ENCODE measurements around the gene SEMA4D.

The SEMA4D gene

DNA sequence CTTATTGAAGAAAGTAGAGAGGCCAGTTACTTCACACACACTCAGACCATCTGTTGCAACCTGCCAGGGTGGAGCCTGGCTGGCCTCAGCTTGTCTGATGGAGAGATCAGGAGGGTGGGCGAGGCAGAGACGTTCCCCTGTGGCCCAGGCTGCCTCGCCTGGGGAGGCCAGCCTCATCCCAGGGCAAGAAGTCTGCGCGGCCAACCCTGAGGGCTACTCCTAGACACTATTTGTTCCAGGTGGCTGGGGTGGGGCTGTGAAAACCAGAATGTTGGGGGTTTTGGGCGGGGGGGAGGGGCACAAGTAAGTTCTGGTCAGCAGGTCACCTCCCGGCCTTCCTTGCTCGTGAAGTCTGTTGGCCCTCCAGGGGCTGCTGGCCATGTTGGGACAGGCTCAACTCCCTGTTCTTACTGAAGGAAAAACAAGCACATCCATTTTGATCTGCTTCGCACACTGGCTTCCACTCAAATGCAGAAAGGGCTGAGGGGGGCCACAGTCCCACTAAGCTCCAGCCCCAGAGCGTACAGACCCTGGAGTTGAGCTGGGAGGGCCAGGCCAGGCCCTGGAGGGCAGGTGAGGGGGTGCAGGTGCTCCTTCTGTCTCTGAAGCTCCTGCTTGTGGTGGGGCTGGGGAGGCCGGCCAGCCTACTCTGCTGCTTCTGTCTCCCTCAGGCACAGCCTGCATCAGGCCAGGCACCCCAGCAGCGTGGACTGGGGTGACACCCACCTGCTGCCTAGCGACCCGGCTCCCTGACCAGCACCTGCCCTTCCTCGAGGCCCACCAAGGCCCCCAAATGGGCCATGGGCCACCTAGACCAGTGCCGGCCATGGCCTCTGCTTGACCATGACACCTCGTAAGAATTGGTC, 133.0 kb downstream of the SEMA4D start:
- no peak for DNase-seq

DNA sequence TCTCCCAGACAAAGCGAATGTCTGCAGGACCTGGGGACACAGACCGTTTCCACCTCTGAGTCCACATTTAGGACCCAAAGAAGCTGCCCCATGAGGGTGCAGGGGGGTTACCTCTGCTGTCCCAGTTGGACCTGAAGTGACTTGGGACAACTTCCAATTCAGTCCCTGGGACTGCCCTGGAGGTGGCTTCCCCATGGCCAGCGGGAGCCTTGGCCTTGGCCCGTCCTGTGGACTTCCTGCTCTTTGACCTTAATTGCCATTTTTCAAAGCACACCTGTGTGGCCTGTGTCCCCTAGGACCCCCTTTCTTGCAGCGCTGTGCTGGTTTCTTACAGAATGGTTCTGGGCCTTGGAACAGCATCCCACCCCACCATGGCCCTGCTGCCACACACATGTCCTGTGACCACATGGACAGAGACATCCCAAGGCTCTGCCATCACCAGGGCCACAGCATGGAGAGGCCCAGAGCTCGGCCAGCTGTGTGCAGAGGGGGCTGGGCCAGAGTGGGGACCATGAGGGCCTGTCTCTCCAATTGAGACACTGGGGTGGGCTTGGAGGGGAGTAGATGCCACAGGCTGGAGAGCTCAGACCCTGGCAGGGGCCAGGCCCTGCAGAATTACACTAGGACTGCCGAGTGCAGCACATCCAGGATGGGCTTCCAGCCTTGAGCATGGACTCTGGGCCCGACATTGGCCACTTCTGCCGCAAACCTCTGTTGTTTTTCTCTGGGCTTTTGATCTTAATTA, 133.8 kb downstream of the SEMA4D start:
- no peak for DNase-seq

DNA sequence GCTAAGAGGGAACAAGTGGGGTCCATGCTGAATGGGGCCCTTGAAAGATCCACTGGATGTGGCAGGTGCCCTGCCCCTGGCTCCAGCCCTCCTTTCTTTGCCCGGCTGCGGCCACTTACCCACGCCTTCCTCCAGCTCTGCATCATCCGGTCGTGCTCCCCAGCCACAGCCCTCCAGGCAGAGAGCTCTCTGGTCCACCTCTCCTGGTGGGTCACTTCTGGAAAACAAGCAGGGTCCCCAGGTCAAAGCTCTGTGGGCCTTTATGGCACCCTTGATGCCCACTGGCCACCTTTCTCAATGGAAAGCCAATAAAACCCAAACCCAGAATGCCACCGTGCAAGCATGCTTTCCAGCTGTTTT, 134.6 kb downstream of the SEMA4D start:
- no peak for DNase-seq

DNA sequence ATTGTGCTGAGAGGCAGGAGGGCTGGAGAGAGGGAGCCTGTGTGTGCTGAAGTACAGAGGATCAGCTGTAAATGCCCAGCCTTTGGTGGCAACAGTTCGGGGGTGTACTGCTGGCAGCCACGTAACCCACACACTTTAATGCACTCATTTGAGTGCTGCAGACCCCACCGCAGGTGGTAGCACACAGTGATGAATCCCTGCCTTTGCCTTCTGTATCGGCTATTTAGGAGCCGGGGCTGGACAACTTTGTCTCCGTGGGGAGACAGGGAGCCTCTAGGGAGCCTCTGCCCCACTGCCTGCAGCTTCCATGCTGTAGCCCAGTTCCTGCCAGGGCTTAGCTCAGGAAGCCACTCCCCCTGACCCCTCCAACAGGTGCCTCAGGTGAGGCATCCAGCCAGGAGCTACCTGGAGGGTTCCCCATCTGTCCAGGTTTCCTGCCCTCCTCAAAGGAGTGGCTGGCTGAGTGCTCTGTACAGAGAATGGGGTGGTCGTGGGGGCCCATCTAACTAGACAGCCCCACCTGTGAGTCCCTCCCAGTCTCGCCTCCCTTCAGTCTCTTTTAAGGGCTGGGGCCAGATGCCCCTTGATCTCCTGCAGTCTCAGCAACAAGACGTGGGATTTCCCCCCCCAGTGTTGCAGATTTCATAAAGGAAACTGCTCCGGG, 135.1 kb downstream of the SEMA4D start:
- no peak for DNase-seq

DNA sequence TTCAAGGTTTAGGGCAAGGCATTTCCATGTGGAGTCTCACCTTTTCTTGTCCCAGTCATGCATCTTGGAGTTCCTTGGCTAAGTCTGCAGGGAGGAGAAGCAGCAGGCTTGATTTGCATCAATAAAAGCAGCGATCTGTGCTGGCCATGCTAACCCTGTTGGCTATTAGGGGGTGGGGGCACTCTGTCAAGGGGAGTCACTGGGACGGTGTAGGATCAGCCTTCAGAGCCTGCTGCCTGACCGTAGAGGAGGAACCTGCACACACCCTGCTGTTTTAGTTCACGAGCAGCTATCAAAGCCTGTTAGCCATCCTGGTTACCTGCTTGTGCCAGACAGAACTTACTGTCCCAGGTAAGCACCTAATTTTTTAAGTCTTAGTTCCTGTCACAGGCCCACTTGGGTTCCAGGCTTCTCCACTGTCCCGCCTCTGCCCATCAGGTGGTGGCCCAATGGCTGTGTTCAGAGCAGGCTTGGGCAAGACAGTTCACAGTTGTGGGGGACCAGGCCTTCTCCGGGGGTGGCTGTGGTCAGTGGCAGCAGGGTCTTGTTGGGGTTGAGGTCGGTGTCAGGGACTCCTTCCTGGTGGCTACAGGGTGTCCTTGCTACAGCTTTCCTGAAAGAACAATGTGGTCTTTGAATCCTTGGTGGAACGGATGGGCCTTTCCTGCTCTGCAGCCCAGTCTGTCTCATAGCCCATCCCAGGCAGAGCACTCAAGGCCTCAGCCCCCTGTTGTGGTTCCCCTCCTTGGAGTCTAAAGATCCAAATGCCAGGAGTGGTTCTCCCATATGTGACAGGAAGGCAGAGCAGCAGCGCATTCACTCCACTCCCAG, 135.9 kb downstream of the SEMA4D start:
- DNase-seq = no peak

DNA sequence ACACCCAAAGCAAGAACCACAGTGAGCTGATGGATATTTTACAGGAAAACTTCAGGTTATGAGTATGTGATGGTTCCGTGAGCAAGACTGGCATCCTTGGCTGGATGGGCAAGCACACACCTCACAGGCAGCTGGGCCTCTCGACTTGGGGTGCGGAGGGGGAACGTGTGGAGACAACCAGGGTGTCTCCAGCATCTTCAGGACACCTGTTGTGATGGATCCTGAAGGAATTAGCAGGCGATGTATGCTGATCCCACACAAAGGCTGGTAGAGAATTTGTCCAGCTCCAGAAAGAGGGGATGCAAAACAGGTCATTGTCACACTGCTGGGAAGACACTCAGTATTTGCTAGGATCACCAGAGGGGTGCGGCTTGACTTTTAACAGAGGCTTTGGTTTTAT, 136.9 kb downstream of the SEMA4D start:
- no peak for DNase-seq

DNA sequence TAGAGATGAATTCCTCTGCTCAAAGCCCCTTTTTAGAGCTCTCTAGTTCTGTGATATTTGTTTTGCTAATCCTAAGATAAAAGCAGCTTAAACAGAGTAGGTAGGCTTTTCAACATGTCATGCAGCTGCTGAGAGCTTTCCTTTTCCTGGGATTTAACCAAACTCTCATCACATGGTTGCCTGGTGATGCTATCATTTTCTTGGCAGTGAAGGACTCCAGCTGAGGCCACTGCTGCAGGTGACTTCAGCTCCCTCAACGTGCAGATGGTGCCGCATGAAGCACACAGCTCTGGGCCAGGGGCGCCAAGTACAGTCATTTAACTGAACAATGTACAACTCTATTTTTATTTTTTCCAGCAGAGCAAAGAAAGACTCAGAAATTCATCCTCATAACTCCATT, 137.4 kb downstream of the SEMA4D start:
- no peak for DNase-seq

DNA sequence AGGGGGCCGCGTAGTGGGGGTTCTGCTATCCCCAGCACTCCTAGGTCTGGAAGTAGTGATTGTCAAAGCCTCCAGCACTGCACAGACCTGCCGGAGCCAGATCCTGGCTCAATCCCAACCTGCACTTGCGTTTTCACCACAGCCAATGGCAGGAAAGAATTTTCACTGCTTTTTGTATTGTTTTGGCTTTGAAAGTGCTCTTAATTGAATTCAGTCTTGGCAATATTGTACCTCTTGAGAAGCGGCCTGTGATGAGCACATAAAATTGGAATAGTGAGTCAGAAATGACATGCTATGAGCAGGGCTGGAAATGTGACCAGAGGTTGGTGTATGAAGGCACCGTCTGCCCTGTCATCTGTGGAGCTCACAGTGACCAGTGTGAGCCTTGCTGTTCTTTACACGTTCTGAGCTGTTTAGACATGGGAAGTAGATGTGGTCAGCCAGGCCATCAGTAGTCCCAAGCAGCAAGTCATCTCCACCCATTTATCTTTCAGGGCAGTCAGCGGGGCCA, 138.1 kb downstream of the SEMA4D start:
- DNase-seq = no peak

DNA sequence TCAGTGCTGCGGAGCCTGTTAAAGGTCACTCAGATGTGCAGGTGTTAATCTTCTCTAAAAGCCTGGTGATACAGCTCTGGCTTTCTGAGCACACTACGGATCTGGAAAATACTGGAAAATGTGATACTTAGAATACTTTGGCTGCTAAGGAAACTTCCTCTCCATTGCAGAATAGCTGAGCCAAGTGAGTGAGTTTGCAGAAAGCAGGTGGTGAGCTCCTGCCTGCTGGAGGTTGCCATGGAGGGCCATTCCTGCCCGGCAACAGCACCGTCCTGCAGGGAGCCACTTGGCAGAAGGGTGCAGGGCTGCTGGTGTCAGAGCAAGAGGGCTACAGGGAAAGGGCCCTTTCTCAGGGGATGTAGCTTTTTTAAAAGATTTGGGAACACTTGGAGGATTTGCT, 138.9 kb downstream of the SEMA4D start:
- DNase-seq = no peak

DNA sequence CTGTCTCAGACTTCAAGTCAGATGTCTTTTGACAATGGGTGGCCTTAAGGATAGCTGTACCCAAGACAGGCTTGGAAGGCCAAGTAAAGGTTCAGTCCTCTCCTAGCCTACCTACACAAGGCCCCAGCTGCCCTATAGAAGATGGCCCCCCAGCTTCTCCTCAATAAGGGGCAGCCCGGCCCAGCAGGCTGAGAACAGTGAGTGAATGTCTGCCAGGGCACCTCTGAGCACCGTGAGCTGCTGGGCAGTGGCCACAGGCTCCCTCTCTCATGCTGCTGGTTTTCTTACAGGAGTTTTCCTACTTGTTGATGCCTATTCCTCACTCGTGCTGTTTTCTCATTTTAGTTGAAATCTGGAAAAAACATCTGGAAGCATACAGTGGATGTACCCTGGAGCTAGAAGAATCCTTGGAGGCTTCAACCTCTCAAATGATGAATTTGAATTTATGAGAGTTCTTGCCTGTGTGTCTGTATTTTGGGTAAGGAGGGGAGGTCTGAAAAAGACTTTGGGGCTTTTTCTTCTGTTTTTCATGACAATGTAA, 139.5 kb downstream of the SEMA4D start:
- no peak for DNase-seq

DNA sequence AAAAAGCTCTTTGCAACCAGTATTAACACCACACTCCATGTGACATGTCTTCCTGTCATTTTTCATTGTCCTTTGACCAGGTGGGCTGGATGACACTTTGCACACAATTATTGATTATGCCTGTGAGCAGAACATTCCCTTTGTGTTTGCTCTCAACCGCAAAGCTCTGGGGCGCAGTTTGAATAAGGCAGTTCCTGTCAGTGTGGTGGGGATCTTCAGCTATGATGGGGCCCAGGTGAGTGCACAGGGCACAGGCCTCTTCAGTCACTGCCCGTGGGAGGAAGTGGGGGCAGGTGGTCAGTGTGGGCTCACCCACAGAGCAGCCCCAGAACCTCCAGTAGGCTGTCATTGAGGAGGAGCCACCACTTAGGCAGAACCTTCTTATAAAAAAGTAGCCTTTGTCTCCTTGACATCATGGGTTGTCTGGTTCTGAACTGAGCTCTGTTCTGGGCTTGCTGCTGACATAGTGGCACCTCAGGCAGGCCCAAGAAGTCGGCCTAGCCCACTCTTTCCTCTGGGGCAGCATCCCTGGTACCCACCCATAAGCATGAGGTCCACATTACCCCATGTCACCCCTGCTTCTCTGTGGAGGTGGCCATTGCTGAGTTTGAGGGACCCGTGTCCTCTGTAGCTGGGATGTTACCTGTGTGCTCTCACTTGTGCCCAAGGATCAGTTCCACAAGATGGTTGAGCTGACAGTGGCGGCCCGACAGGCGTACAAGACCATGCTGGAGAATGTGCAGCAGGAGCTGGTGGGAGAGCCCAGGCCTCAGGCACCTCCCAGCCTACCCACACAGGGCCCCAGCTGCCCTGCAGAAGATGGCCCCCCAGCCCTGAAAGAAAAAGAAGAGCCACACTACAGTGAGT, 140.3 kb downstream of the SEMA4D start:
- no peak for DNase-seq

DNA sequence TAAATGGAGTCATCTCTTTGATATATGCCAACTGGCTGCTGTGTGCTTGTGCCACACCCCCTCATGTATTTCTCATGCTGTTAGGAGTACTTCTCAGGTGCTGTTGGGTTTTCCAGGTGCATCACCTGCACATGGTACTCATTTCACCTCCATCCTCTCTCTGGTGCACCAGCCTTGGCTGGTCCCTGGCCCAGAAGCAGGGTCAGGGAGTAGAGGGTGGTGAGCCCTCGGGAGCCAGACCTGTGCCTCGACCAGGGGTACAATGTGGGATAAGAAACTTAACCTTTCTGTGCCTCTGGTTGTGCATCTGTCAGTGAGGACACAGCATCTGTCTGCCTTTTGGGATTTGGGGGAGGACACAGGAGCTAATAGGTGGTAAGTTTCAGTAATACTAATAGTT, 141.1 kb downstream of the SEMA4D start:
- no peak for DNase-seq

DNA sequence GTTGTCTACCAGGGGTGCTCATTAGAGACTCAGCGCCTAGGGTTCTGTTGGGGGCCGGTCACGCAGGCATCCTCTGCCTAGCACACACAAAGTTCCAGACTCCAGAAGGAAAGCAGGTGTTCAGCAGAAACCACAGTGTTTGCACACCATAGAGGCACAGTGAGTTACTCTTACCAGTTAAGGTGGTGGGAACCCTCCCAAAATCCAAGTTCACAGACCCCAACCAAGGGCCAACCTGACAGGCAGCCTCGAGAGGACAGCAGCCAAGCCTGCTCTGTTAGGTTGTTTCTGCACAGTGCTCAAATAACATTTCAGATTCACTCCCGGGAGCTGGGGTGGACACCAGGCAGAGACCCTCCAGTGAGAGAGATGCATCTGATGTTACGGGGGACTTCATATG, 143.4 kb downstream of the SEMA4D start:
- no peak for DNase-seq

DNA sequence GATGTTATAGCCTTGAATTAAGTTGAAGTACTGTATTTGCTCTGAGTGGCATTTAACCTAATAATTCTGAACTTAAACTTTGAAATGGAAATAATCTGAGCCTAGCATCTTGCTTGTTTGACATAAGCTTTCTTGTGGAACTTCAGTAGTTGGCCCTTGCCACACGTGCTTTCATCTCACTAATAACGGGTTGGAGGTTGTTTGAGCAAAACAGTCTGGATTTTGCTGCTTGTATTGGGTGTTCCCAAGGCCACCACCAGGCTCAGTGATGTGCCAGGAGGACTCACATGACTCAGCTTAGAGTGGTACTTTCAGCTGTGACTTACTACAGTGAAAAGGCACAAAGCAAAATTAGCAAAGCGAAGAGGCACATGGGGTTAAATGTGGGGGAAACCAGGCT, 143.9 kb downstream of the SEMA4D start:
- DNase-seq = no peak

DNA sequence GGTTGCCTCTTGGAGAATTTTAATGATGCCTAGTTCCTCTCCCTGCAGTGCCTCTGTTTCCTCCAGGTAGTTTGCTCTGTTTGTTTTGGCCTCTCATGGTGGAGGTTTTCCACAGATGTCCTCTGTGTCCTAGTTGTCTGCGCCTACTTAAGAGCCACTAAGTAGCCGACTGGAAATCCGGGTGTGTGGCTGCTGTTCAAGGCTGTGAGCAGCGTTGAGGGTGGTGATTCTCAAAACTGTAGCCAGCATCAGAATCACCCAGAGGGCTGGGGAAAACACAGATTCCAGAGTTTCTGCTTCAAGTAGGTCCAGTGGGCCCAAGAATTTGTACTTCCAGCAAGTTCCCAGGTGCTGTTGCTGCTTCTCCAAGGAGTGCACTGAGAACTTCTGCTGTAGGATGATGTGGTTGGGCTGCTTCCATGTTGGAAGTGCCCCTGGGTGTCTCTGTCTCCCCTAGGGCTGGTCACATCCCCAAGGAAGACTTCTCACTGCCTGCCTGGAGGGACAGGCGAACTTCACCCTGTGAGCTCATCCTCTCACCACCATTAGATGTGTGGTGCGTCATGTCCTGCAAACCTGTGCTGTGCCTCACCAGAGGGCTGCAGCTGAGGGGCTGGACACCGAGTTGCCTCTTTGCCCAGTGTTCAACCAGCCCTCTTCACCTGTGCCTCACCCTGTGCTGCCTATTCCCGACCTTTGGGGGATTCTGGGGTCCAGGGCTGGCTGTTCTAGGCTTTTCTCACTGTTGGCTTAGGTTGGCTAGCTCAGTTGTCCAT, 144.9 kb downstream of the SEMA4D start:
- no peak for DNase-seq

DNA sequence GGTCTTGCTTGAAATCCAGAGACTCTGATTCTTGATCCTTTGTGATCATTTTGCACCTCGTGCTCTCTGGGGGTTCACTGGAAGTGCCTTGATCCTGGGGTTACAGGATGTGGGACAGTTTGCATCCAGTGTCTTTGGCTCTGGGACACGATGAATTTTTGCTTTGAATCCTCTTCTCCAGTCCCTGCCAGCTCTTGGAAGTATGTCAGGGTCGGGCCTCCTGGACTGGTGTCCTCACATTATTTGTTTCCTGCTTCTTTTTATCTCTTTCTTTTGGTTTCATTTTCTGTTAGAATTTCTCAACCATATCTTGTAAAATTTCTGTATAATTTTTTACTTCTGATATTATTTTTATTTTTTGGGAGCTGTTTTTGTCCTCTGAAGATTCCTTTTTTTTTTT, 145.5 kb downstream of the SEMA4D start:
- DNase-seq = no peak

DNA sequence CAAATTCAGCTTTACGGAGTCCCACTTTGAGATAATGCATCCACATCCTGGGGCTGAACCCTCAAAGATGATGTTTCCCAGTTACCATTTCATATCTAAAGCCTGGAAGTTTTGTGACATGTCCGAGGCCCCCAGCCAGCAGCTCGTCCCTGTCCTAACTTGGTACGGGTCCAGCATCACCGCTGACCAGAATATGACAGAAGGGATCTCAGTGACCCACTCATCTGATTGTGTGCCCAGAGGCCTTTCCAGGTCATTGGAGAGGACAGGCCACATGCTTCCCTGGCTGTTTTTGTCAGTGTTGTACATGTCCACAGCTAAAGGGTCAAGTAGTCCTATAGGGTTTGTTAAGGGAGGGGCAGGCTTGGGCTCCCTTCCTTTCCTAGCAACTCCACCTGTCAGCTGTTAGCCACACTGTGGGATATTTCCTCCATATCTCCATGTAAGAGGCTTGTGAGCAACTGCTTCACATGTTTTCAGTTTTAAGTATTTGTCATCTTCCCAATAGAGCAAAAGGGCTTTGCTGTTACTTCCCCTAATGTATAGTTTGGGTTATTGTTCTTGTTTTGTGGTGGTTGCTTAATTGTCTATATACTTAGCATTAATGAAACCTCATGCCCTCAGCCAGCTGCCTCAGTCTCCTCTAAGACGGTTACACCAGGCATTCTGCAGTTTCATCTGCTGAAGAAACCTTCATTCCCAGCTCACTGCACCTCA, 146.2 kb downstream of the SEMA4D start:
- no peak for DNase-seq

DNA sequence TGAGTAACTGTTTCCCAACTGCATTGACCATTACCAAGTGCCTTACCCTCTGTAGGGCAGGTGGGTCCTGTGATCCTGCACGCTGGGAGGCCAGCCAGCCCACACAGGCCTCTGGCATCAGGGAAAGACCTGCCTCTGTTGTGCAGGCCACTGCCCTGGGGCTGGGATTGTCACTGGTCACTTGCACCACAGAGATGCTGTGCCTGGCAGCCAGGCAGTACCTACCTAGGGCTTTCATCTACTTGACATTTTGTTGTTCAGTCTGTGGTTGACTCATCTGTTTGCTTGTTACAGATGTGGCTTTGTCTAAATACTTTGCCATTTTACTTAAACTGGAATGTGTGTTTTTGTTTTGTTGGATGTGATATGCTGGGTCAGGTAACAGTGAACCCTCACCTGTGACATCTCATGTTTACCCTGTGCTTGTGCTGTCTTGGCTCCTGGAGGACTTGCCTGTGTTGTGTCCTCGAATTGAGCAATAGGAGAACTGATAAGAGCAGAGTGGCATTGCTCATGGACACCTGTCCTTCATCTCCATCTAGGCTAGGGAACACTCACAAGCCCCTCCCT, 146.8 kb downstream of the SEMA4D start:
- no peak for DNase-seq

DNA sequence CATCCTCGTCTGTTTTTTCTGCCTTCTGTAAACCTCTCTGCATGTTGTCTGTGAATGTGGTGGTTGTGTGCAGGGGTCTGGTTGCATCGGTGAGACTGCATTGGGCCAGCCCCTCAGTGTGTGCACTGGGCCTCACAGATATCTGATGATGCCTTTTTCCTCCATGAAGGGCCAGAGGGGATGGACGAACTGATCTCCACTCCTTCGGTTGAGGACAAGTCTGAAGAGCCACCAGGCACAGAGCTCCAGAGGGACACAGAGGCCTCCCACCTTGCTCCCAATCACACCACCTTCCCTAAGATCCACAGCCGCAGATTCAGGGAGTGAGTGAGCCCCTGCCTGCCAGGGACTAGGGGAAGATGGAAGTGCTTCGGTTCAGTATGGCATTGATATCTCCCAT, 148.3 kb downstream of the SEMA4D start:
- no peak for DNase-seq

DNA sequence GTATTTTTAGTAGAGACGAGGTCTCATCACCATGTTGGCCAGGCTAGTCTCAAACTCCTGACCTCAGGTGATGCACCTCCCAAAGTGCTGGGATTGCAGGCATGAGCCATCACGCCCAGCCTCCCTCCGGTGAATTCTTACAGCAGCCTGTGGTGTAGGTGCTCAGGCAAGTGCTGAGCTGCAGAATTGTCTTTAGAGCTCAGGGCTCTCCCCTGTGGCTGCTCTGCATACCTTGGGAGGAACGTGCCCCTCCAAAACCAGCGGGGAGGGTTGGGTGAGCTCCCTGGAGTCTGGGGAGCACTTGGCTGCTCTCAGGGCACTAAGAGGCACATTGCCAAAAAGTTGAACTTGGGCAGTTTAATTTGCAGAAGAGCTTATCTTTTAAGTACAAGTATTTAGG, 150.3 kb downstream of the SEMA4D start:
- no peak for DNase-seq

All from KG1 (cell line).